Measurements from ENCODE around the gene HDAC4.

GRCh38 chr2:239253701-239254436 is 147.0 kb downstream of the HDAC4 start:
- no peak for TF ChIP-seq CTCF (IDR thresholded peaks at IDR 0.05)
- TF ChIP-seq POLR2A (IDR thresholded peaks at IDR 0.05), result no peak
